IMR-90 (cell line): ENCODE results near the gene SAMD7. TPM values are rescaled to one million over a fixed set of nuclear protein-coding genes. Genes with fewer than 3 reads are reported as not detected.

Experiments used
- ATAC-seq: fragments of 200-7000 bp; cut with Tn5 transposase; 2 replicates; pipeline ENCODE4 v1.9.1; 2020; ENCODE audit warnings: low read depth, mild to moderate bottlenecking, moderate library complexity
- BruUV-seq: library from RNA; stranded (reverse); fragments of 400-500 nt; replicated peaks from 2 replicates; lab custom pipeline; 2021; lab: Mats Ljungman, UMichigan
- CTCF ChIA-PET: fragments of 300-600 bp; formaldehyde crosslinking; extraction: SDS; loops from one replicate; lab custom pipeline; 2021; ENCODE audit warnings: antibody characterized with exemption; lab: Yijun Ruan, JAX
- POLR2A ChIA-PET: fragments of 300-600 bp; sonication (Branson Sonifier 250); formaldehyde crosslinking; loops from one replicate; lab custom pipeline; 2022; ENCODE audit warnings: antibody characterized with exemption; ENCODE audit not compliant: unreplicated experiment; lab: Charles Lee
- DNase-seq: peaks from one replicate; pipeline ENCODE4 v3.0.0; 2013
- H2AFZ ChIP-seq: replicated peaks from 2 replicates; pipeline ENCODE3; 2013; ENCODE audit warnings: low read length, mild to moderate bottlenecking; ENCODE audit not compliant: poor library complexity
- H2AK5ac ChIP-seq: 2 replicates; pipeline ENCODE4 v1.6.1; 2013; ENCODE audit warnings: low read depth, low read length, inconsistent platforms
- H2AK9ac ChIP-seq: replicated peaks from 2 replicates; pipeline ENCODE3; 2013; ENCODE audit warnings: mild to moderate bottlenecking, low read depth, low read length, moderate library complexity; ENCODE audit not compliant: poor library complexity
- H2BK120ac ChIP-seq: 2 replicates; pipeline ENCODE4 v1.6.1; 2013; ENCODE audit warnings: low read depth, low read length, inconsistent platforms
- H2BK15ac ChIP-seq: 3 replicates; pipeline ENCODE4 v1.6.1; 2013; ENCODE audit warnings: low read depth, low read length, inconsistent platforms
- H2BK20ac ChIP-seq: 2 replicates; pipeline ENCODE4 v1.6.1; 2013; ENCODE audit warnings: low read depth, mild to moderate bottlenecking, inconsistent platforms, low read length, moderate library complexity
- H2BK5ac ChIP-seq: 2 replicates; pipeline ENCODE4 v1.6.1; 2013; ENCODE audit warnings: mild to moderate bottlenecking, low read depth, low read length, inconsistent platforms; ENCODE audit not compliant: poor library complexity, severe bottlenecking
- H3K14ac ChIP-seq: replicated peaks from 2 replicates; pipeline ENCODE4 v1.6.1; 2013; ENCODE audit warnings: low read depth, low read length, inconsistent platforms
- H3K18ac ChIP-seq: 2 replicates; pipeline ENCODE4 v1.6.1; 2013; ENCODE audit warnings: low read depth, low read length, control low read depth
- H3K23ac ChIP-seq: 2 replicates; pipeline ENCODE4 v1.6.1; 2013; ENCODE audit warnings: low read depth, low read length, inconsistent platforms
- H3K27ac ChIP-seq: 2 replicates; pipeline ENCODE4 v1.5.1; 2013; ENCODE audit warnings: mild to moderate bottlenecking, control low read depth, low read length; ENCODE audit not compliant: insufficient read depth
- H3K27me3 ChIP-seq: 2 replicates; pipeline ENCODE4 v1.6.1; 2013; ENCODE audit warnings: low read length; ENCODE audit not compliant: control insufficient read depth, insufficient read depth
- H3K36me3 ChIP-seq: 2 replicates; pipeline ENCODE4 v1.6.1; 2013; ENCODE audit warnings: low read length, mixed read lengths; ENCODE audit not compliant: control insufficient read depth, insufficient read depth
- H3K4ac ChIP-seq: 2 replicates; pipeline ENCODE4 v1.6.1; 2013; ENCODE audit warnings: low read depth, low read length, inconsistent platforms
- H3K4me1 ChIP-seq: 2 replicates; pipeline ENCODE4 v1.6.1; 2013; ENCODE audit warnings: low read length, mixed read lengths; ENCODE audit not compliant: control insufficient read depth, insufficient read depth
- H3K4me2 ChIP-seq: 2 replicates; pipeline ENCODE4 v1.6.1; 2013; ENCODE audit warnings: low read depth, mild to moderate bottlenecking, control low read depth, low read length, moderate library complexity
- H3K4me3 ChIP-seq: 2 replicates; pipeline ENCODE4 v1.5.1; 2013; ENCODE audit warnings: low read depth, mild to moderate bottlenecking, control low read depth, low read length, moderate library complexity; ENCODE audit not compliant: insufficient read depth
- H3K56ac ChIP-seq: 2 replicates; pipeline ENCODE4 v1.6.1; 2013; ENCODE audit warnings: low read length, inconsistent platforms; ENCODE audit not compliant: insufficient read depth; ENCODE audit errors: extremely low read depth
- H3K79me1 ChIP-seq, 2 experiments: 2 replicates each; pipeline ENCODE4 v1.6.1; 2013; ENCODE audit warnings: low read length in 2 of 2, inconsistent platforms in 1 of 2, low read depth in 1 of 2
- H3K9ac ChIP-seq: 2 replicates; pipeline ENCODE4 v1.6.1; 2013; ENCODE audit warnings: low read depth, low read length, control low read depth
- H3K9me1 ChIP-seq: 2 replicates; pipeline ENCODE4 v1.6.1; 2013; ENCODE audit warnings: low read length, inconsistent platforms; ENCODE audit not compliant: insufficient read depth
- H3K9me3 ChIP-seq: 2 replicates; pipeline ENCODE4 v1.6.1; 2013; ENCODE audit warnings: low read length; ENCODE audit not compliant: control insufficient read depth, insufficient read depth
- H4K20me1 ChIP-seq: 2 replicates; pipeline ENCODE4 v1.6.1; 2013; ENCODE audit warnings: low read length, inconsistent platforms; ENCODE audit not compliant: insufficient read depth
- H4K5ac ChIP-seq: 2 replicates; pipeline ENCODE4 v1.6.1; 2013; ENCODE audit warnings: mild to moderate bottlenecking, low read depth, low read length, control low read depth
- H4K8ac ChIP-seq, 2 experiments: 2 replicates each; pipeline ENCODE4 v1.6.1; 2013; ENCODE audit warnings: low read depth in 2 of 2, low read length in 2 of 2, control low read depth in 1 of 2, inconsistent platforms in 1 of 2
- H4K91ac ChIP-seq: 2 replicates; pipeline ENCODE4 v1.6.1; 2013; ENCODE audit warnings: low read depth, low read length, inconsistent platforms; ENCODE audit not compliant: insufficient read depth
- CTCF ChIP-seq: conservative IDR thresholded peaks from 2 replicates; pipeline ENCODE4 v1.5.1; 2012; ENCODE audit warnings: mild to moderate bottlenecking, low read depth, low read length, improper control_type of control experiment
- WGBS, 2 experiments: methylation state at CpG; one replicate each; pipeline versions ENCODE4 v1.1.5 to v1.1.7; 2013; ENCODE audit warnings: missing lambda C conversion rate in 2 of 2; ENCODE audit not compliant: insufficient read length in 1 of 2; ENCODE audit errors: extremely low coverage in 2 of 2; 5-methylcytosine and 5-hydroxymethylcytosine counted together
- dilution Hi-C: fragments of 300-500 bp; cut with HindIII; formaldehyde crosslinking; loops from one replicate; pipeline ENCODE4 v1.14.3; 2018; ENCODE audit warnings: low sequenced_read_pairs; ENCODE audit not compliant: unreplicated experiment
- in situ Hi-C: fragments of 300-500 bp; cut with MboI; formaldehyde crosslinking; loops from 3 replicates; pipeline ENCODE4 v1.14.3; 2019; ENCODE audit warnings: low sequenced_read_pairs, inconsistent platforms, mixed read lengths
- intact Hi-C: fragments of 100-400 bp; cut with micrococcal nuclease; formaldehyde crosslinking; loops from 2 replicates; pipeline ENCODE4 v1.10.0; 2022
- polyA plus RNA-seq, 3 experiments: library from polyadenylated mRNA; depleted of rRNA; stranded (reverse); fragments of >200 nt; gene quantifications; 2 replicates each; pipeline ENCODE4 v1.2.3, GENCODE V29; 2012; ENCODE audit warnings: low replicate concordance in 1 of 3
- total RNA-seq: library from RNA; depleted of rRNA; stranded (reverse); fragments of >200 nt; gene quantifications from 2 replicates; pipeline ENCODE4 v1.2.3, GENCODE V29; 2012

Gene SAMD7
- total and polyA plus RNA-seq, 2 of the 4 experiments (the other 2 are of a cell fraction) = not detected

- dilution Hi-C loops (no loop called here), intact Hi-C loops (loop anchor here (5.0 kb wide), 1 partner anchor 77 kb away; no protein-coding TSS in a partner anchor), in situ Hi-C loops (no loop called here)
- H3K9ac ChIP-seq = no peak overlapping the region
- no peak for TF ChIP-seq CTCF
- WGBS, 2 experiments = no CpG with 5 or more reads among the region's 2 CpGs
- H3K4me1 ChIP-seq = no peaks in the 10 kb centered on the region
- H4K8ac ChIP-seq = no peak overlapping the region
- H2BK15ac ChIP-seq = no peak overlapping the region
- H2BK5ac ChIP-seq = no peak overlapping the region
- no peak overlapping the region for H2BK120ac ChIP-seq
- ChIA-PET POLR2A (interaction anchor here (0.8 kb wide), 1 partner anchor 10 kb away, joined by 3 read pairs; no protein-coding TSS in a partner anchor), CTCF (no interaction called here)
- no peak overlapping the region for H3K27ac ChIP-seq
- ATAC-seq (no peak), DNase-seq (no peak)
- peaks cover 24% of the 10 kb centered on the region for H3K27me3 ChIP-seq
- no peaks in the 10 kb centered on the region for H3K9me3 ChIP-seq
- no peaks in the 10 kb centered on the region for H4K20me1 ChIP-seq
- H4K91ac ChIP-seq = no peak overlapping the region
- H3K9me1 ChIP-seq = no peaks in the 10 kb centered on the region
- no peak overlapping the region for H3K18ac ChIP-seq
- no peak overlapping the region for H2AFZ ChIP-seq
- no peak overlapping the region for H2AK9ac ChIP-seq
- no peak overlapping the region for H3K4ac ChIP-seq
- no peak overlapping the region for H3K4me3 ChIP-seq
- H3K23ac ChIP-seq = no peak overlapping the region
- no peaks in the 10 kb centered on the region for H3K36me3 ChIP-seq
- H2AK5ac ChIP-seq = no peak overlapping the region
- H3K4me2 ChIP-seq = no peak overlapping the region
- no peaks in the 10 kb centered on the region for H3K79me1 ChIP-seq
- no peak overlapping the region for H4K5ac ChIP-seq
- no TSS peak for BruUV-seq
- no peak overlapping the region for H3K56ac ChIP-seq
- no peak overlapping the region for H3K14ac ChIP-seq
- no peak overlapping the region for H2BK20ac ChIP-seq
Measured at GRCh38 chr3:169948559-169949448, 37.4 kb downstream of the SAMD7 start.
